ENCODE data around the gene RNF220. TPM values are rescaled to one million over a fixed set of nuclear protein-coding genes. Genes with fewer than 3 reads are reported as not detected.
A peak's percentile ranks its signal among the peaks of the same experiment; 100 is the strongest.

The RNF220 gene
- total and polyA plus RNA-seq, 2 of the 4 experiments (the other 2 are of a cell fraction) = 71.8 to 77.1 TPM

- Histone ChIP-seq H3K27ac (ENCODE audit: insufficient read depth, low read length) (no peak overlapping the region), H3K14ac (replicated peaks; ENCODE audit: low read depth, low read length) (no peak overlapping the region), H2BK5ac (ENCODE audit: low read depth, low read length, poor library complexity, severe bottlenecking) (no peak overlapping the region), H4K5ac (ENCODE audit: low read depth, low read length) (no peak overlapping the region), H3K4me3 (ENCODE audit: insufficient read depth, low read depth, low read length) (no peak overlapping the region), H3K18ac (ENCODE audit: low read depth, low read length) (no peak overlapping the region), H3K4ac (ENCODE audit: low read depth, low read length) (no peak overlapping the region), H4K91ac (ENCODE audit: insufficient read depth, low read depth, low read length) (no peak overlapping the region), H2AK9ac (replicated peaks; ENCODE audit: low read depth, low read length, poor library complexity) (no peak overlapping the region), H4K20me1 (ENCODE audit: insufficient read depth, low read length) (no peaks in the 10 kb centered on the region), H3K27me3 (ENCODE audit: control insufficient read depth, insufficient read depth, low read length) (peaks cover 33% of the 10 kb centered on the region), H3K36me3 (ENCODE audit: control insufficient read depth, insufficient read depth, low read length) (no peaks in the 10 kb centered on the region), H3K9me3 (ENCODE audit: control insufficient read depth, insufficient read depth, low read length) (no peaks in the 10 kb centered on the region), H3K23ac (ENCODE audit: low read depth, low read length) (no peak overlapping the region), H3K56ac (ENCODE audit: extremely low read depth, insufficient read depth, low read length) (no peak overlapping the region), H3K4me1 (ENCODE audit: control insufficient read depth, insufficient read depth, low read length) (no peaks in the 10 kb centered on the region), H3K9me1 (ENCODE audit: insufficient read depth, low read length) (no peaks in the 10 kb centered on the region), H2AFZ (replicated peaks; ENCODE audit: low read length, poor library complexity) (no peak overlapping the region), H2BK15ac (ENCODE audit: low read depth, low read length) (no peak overlapping the region), H2BK20ac (ENCODE audit: low read depth, low read length) (no peak overlapping the region), H3K4me2 (ENCODE audit: low read depth, low read length) (no peak overlapping the region), H3K9ac (ENCODE audit: low read depth, low read length) (no peak overlapping the region), H2BK120ac (ENCODE audit: low read depth, low read length) (no peak overlapping the region), H4K8ac (ENCODE audit: low read depth in 2 of 2, low read length in 2 of 2) (no peak overlapping the region), H2AK5ac (ENCODE audit: low read depth, low read length) (no peak overlapping the region), H3K79me1 (ENCODE audit: low read depth in 1 of 2, low read length in 2 of 2) (no peaks in the 10 kb centered on the region)
- 56% methylated on average over 2 of the region's 6 CpGs; no CpG with 5 or more reads in 1 of the 2 experiments for WGBS, 2 experiments (ENCODE audit: extremely low coverage in 2 of 2, insufficient read length in 1 of 2)
- POLR2A ChIA-PET (ENCODE audit: unreplicated experiment) = no interaction called here
- DNase-seq (peak; percentile 10), ATAC-seq (ENCODE audit: low read depth) (peak; percentile 56)
- intact Hi-C loops (cut with micrococcal nuclease) = no loop called here
- in situ Hi-C loops (cut with MboI; ENCODE audit: low sequenced_read_pairs) = no loop called here
- BruUV-seq (replicated peaks) = no TSS peak
- dilution Hi-C loops (cut with HindIII; ENCODE audit: low sequenced_read_pairs, unreplicated experiment) = no loop called here
- CTCF ChIA-PET = no interaction called here
- TF ChIP-seq SMC3 (IDR thresholded peaks at IDR 0.05; ENCODE audit: low read depth, low read length) (no peak), BHLHE40 (IDR thresholded peaks at IDR 0.05; ENCODE audit: low read depth, low read length) (no peak), MXI1 (IDR thresholded peaks at IDR 0.05; ENCODE audit: borderline replicate concordance, low read depth, low read length) (no peak), ELK1 (IDR thresholded peaks at IDR 0.05; ENCODE audit: borderline replicate concordance, low read depth, low read length) (no peak), CHD1 (IDR thresholded peaks at IDR 0.05; ENCODE audit: low read depth, low read length) (no peak), RCOR1 (IDR thresholded peaks at IDR 0.05; ENCODE audit: insufficient replicate concordance, low read length) (no peak), POLR2A (IDR thresholded peaks at IDR 0.05; ENCODE audit: low read depth, low read length) (no peak), RFX5 (IDR thresholded peaks at IDR 0.05; ENCODE audit: low read depth, low read length) (no peak), MAFK (IDR thresholded peaks at IDR 0.05; ENCODE audit: low read depth, low read length) (no peak), CEBPB (IDR thresholded peaks at IDR 0.05; ENCODE audit: low read depth, low read length) (no peak), NFE2L2 (IDR thresholded peaks at IDR 0.05; ENCODE audit: low read depth, low read length) (no peak), RAD21 (IDR thresholded peaks at IDR 0.05; ENCODE audit: low read length) (no peak), MAZ (IDR thresholded peaks at IDR 0.05; ENCODE audit: borderline replicate concordance, low read depth, low read length) (no peak), CTCF (conservative IDR thresholded peaks at IDR 0.05; ENCODE audit: low read depth, low read length) (no peak), FOS (IDR thresholded peaks at IDR 0.05; ENCODE audit: low read depth, low read length) (no peak)
- TF ChIP-seq, protein P1, sequence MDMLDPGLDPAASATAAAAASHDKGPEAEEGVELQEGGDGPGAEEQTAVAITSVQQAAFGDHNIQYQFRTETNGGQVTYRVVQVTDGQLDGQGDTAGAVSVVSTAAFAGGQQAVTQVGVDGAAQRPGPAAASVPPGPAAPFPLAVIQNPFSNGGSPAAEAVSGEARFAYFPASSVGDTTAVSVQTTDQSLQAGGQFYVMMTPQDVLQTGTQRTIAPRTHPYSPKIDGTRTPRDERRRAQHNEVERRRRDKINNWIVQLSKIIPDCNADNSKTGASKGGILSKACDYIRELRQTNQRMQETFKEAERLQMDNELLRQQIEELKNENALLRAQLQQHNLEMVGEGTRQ (IDR thresholded peaks at IDR 0.05; ENCODE audit: low read depth, low read length) = no peak
Measured at GRCh38 chr1:44553771-44554170, 148.7 kb downstream of the RNF220 start.
